Thoracic aorta (tissue), 2 donors: ENCODE measurements around the gene SORCS1. TPM values are rescaled to one million over a fixed set of nuclear protein-coding genes. Genes with fewer than 3 reads are reported as not detected.

Experiments used
- ATAC-seq: fragments of 150-250 bp; one replicate; pipeline ENCODE4 v1.8.0; 2017; ENCODE audit warnings: low read depth; ENCODE audit not compliant: insufficient number of reproducible peaks, low FRiP score
- DNase-seq: peaks from one replicate; pipeline ENCODE4 v3.0.0-alpha.2; 2020; ENCODE audit warnings: low spot score
- H3K27ac ChIP-seq, 2 donors: fragments of 200-600 bp; sonication (generic); 1 replicate in 1 of 2; 2 replicates in 1 of 2; pipeline ENCODE4 v1.5.1; 2016; ENCODE audit warnings: mild to moderate bottlenecking in 2 of 2, moderate library complexity in 2 of 2
- H3K27me3 ChIP-seq: fragments of 200-600 bp; sonication (generic); replicated peaks from 2 replicates; pipeline ENCODE4 v1.6.0; 2016; ENCODE audit warnings: mild to moderate bottlenecking; ENCODE audit not compliant: insufficient read depth
- H3K36me3 ChIP-seq: fragments of 200-600 bp; sonication (generic); one replicate; pipeline ENCODE4 v1.5.1; 2016
- H3K4me1 ChIP-seq, 2 donors: fragments of 200-600 bp; sonication (generic); 1 replicate in 1 of 2; 2 replicates in 1 of 2; pipeline versions ENCODE4 v1.5.1 to v1.6.0; 2016; ENCODE audit warnings: low read depth in 2 of 2, mild to moderate bottlenecking in 1 of 2; ENCODE audit not compliant: control insufficient read depth in 1 of 2
- H3K4me3 ChIP-seq: fragments of 200-600 bp; sonication (generic); 2 replicates; pipeline ENCODE4 v1.5.1; 2016; ENCODE audit warnings: mild to moderate bottlenecking
- H3K9me3 ChIP-seq: fragments of 200-600 bp; sonication (generic); 2 replicates; pipeline ENCODE4 v1.5.1; 2016
- total RNA-seq, 2 donors: library from RNA; depleted of rRNA; stranded (reverse); fragments of >200 nt; gene quantifications; one replicate each; pipeline versions ENCODE4 v1.1.0 to v1.2.3, GENCODE V29; 2016
- TF ChIP-seq, protein P1 (sequence below): fragments of 200-600 bp; sonication (generic); IDR thresholded peaks from one replicate; pipeline ENCODE4 v1.5.1; 2019; ENCODE audit warnings: antibody characterized with exemption

The SORCS1 gene
- total RNA-seq, 2 donors from 2014 or later: 0.27 to 1.1 TPM

DNA sequence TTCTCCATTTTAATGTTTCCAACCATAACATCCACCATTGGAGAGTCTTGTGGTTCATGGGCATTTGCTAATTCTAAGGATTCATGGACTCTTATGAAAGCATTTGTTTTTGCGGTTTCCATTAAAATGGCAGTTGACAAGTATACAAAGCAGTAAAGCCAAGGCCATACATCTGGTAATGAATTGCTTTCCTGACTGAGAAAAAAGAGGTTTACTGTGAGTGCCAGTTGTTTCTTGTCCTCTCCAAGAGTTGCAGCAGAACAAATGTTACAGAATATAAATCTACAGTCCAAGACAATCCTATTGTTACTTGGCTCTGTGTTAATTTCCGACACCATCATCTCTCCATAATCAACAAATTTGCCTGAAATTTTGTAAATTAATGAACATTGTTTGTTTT, 261.3 kb downstream of the SORCS1 start:
- Histone ChIP-seq H3K27me3 (no peaks in the 10 kb centered on the region), H3K36me3 (no peaks in the 10 kb centered on the region), H3K4me3 (no peak overlapping the region), H3K9me3 (no peaks in the 10 kb centered on the region), H3K4me1 (no peaks in the 10 kb centered on the region), H3K27ac (no peak overlapping the region)
- DNase-seq (no peak), ATAC-seq (no peak)
- TF ChIP-seq, protein P1, sequence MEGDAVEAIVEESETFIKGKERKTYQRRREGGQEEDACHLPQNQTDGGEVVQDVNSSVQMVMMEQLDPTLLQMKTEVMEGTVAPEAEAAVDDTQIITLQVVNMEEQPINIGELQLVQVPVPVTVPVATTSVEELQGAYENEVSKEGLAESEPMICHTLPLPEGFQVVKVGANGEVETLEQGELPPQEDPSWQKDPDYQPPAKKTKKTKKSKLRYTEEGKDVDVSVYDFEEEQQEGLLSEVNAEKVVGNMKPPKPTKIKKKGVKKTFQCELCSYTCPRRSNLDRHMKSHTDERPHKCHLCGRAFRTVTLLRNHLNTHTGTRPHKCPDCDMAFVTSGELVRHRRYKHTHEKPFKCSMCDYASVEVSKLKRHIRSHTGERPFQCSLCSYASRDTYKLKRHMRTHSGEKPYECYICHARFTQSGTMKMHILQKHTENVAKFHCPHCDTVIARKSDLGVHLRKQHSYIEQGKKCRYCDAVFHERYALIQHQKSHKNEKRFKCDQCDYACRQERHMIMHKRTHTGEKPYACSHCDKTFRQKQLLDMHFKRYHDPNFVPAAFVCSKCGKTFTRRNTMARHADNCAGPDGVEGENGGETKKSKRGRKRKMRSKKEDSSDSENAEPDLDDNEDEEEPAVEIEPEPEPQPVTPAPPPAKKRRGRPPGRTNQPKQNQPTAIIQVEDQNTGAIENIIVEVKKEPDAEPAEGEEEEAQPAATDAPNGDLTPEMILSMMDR: no peak

DNA sequence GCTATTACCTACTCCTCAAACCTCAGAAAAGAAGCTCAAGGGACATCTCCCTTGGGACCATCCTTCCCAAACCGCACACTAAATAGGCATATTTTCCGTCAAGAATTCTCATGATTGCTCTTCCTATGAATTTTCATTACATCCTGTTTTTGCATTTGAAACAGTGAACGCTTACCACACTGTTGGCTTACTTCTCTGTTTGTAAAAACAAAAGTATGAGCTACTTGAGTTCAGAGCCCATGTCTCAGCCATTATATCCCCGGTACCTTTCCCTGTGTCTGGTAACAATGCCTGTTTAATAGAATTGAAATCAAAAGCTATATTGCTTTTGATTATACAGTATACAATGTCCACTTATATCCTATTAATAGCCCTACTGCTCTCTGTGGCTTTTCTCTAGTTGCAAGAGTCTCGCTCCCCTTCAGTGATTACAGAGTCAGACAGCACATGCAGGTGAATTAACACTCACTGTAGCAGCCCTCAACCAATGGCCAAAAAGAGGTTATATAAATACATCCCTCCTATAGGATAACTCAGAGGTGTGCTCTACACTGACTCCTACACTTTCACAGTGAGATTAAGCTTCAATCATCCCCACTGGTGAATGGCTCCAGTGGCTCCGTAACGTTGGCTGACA, 264.4 kb downstream of the SORCS1 start:
- no peak for ATAC-seq
- no peaks in the 10 kb centered on the region for H3K27me3 ChIP-seq
- TF ChIP-seq, protein P1: no peak
- no peaks in the 10 kb centered on the region for H3K9me3 ChIP-seq
- H3K4me3 ChIP-seq: no peak overlapping the region
- no peaks in the 10 kb centered on the region for H3K4me1 ChIP-seq
- DNase-seq: no peak
- no peak overlapping the region for H3K27ac ChIP-seq
- no peaks in the 10 kb centered on the region for H3K36me3 ChIP-seq

DNA sequence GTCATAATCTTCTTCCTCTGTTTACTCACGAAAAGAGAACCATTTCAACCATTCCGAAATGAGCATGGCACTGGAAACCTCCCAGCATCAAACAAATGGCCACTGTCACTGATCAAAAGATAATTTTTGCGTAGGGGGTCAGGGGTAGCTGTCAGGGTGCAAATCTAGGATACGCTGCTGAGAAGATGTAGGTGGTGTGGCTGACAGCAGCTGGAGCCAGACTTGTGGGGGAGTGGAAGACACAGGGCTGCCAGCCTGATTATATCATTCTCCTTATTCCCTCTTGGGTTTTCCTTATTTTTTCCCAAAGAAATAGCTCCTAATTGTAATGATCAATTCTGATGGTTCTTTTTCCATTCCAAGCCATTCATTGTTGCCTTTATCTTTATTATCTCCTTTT, 266.1 kb downstream of the SORCS1 start:
- no peaks in the 10 kb centered on the region for H3K36me3 ChIP-seq
- H3K9me3 ChIP-seq: no peaks in the 10 kb centered on the region
- ATAC-seq (no peak), DNase-seq (no peak)
- no peak overlapping the region for H3K4me3 ChIP-seq
- H3K27me3 ChIP-seq: no peaks in the 10 kb centered on the region
- no peak overlapping the region for H3K27ac ChIP-seq
- TF ChIP-seq, protein P1: no peak
- no peaks in the 10 kb centered on the region for H3K4me1 ChIP-seq

DNA sequence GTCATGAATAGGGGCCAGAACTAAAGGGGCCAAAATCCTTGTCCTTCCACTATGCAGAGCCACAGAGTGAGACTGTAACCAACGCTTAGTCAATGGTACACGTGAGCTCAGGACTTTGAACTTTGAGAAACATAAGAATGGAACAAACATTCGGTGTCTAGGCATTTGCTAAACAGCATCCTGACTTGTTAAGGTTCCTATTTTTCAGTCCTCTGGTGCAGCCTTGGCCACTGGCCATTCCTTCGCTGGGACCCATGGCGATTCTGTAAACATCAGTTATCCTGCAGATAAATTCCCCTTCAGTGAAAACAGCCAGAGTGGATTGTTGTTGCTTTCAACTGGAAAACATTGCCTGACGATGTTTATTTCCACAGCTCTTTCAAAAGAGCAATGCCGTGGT, 266.8 kb downstream of the SORCS1 start:
- TF ChIP-seq, protein P1: no peak
- DNase-seq (no peak), ATAC-seq (no peak)
- no peak overlapping the region for H3K4me3 ChIP-seq
- no peak overlapping the region for H3K27ac ChIP-seq
- H3K36me3 ChIP-seq: no peaks in the 10 kb centered on the region
- no peaks in the 10 kb centered on the region for H3K27me3 ChIP-seq
- H3K9me3 ChIP-seq: no peaks in the 10 kb centered on the region
- no peaks in the 10 kb centered on the region for H3K4me1 ChIP-seq

DNA sequence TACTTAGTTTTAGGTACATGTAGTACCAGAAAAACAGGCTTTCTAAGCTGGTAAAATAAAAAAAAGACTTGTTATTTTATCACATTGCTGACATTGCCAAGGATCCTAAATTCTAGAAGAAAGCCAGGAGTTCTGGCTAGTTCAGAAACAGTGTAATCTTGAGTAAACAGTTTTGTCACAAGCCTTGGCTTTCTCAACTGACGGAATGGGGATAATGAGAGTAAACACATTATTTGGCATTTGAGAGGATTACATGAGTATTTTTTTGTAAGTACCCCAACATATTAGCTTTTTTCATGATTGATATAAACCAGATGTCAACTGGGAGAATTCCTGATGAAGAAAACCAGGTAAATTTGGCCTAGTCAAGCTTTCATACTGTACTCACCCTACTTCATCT, 269.8 kb downstream of the SORCS1 start:
- Histone ChIP-seq H3K4me3 (no peak overlapping the region), H3K27me3 (no peaks in the 10 kb centered on the region), H3K4me1 (no peaks in the 10 kb centered on the region), H3K9me3 (no peaks in the 10 kb centered on the region), H3K27ac (no peak overlapping the region), H3K36me3 (no peaks in the 10 kb centered on the region)
- TF ChIP-seq, protein P1: no peak
- ATAC-seq: no peak
- DNase-seq: no peak
